ENCODE results near the gene CEP41.

- no peak for TF ChIP-seq CTCF (IDR thresholded peaks at IDR 0.05)
- TF ChIP-seq POLR2A (IDR thresholded peaks at IDR 0.05): no peak
Observed at GRCh38 chr7:130417213-130417612, 23.6 kb downstream of the CEP41 start.

Measured in lower leg skin (tissue), 3 donors.